K562 (cell line): ENCODE results near the gene OR10G2. TPM values are rescaled to one million over a fixed set of nuclear protein-coding genes. Genes with fewer than 3 reads are reported as not detected.

ENCODE experiments used
- ARID3A ChIP-seq: IDR thresholded peaks from 2 replicates; pipeline ENCODE4 v1.6.1; 2012; ENCODE audit warnings: low read depth, low read length, improper control_type of control experiment, borderline replicate concordance
- MTA3 ChIP-seq: fragments of 450-650 bp; formaldehyde crosslinking; IDR thresholded peaks from 2 replicates; pipeline ENCODE4 v1.6.1; 2017; ENCODE audit warnings: mild to moderate bottlenecking, borderline replicate concordance
- TRIM25 ChIP-seq: fragments of 450-650 bp; IDR thresholded peaks from 2 replicates; pipeline ENCODE4 v1.7.0; 2016; ENCODE audit warnings: borderline replicate concordance
- ZFX ChIP-seq: sonication (generic); formaldehyde crosslinking; IDR thresholded peaks from 2 replicates; pipeline ENCODE4 v1.8.0; 2022; ENCODE audit warnings: mild to moderate bottlenecking, missing genetic modification reagents, moderate library complexity
- polyA plus RNA-seq, 8 experiments: library from polyadenylated mRNA; depleted of rRNA in 4 of 8; stranded (reverse) in 5 of 8; unstranded in 3 of 8; fragments of >200 nt; fragmentation: Nextera tagmentation in 2 of 8; fragmentation: Illumina TruSeq in 1 of 8; extraction: Ambion mirVana in 2 of 8; extraction: Trizol in 1 of 8; gene quantifications; 2 replicates each; pipeline versions ENCODE4 v1.2.1 to v1.2.3, GENCODE V29; 2011 to 2014; ENCODE audit warnings: inconsistent platforms in 1 of 8, missing spikeins in 1 of 8
- total RNA-seq, 7 experiments: library from RNA; depleted of rRNA in 6 of 7; stranded (reverse); fragments of >200 nt in 6 of 7; fragmentation: Illumina TruSeq in 2 of 7; extraction: Trizol in 2 of 7; gene quantifications; 2 replicates each; pipeline versions ENCODE4 v1.2.1 to v1.2.3, GENCODE V29; 2011 to 2021; ENCODE audit warnings: low replicate concordance in 1 of 7
- TF ChIP-seq, protein P1 (sequence below): fragments of 150-350 bp; IDR thresholded peaks from 2 replicates; pipeline ENCODE4 v1.6.1; 2014; ENCODE audit warnings: low read depth, mild to moderate bottlenecking, low read length, borderline replicate concordance
- TF ChIP-seq, protein P2 (sequence below): fragments of 250-450 bp; sonication (Bioruptor Pico); IDR thresholded peaks from 2 replicates; pipeline ENCODE4 v1.8.0; 2022; ENCODE audit warnings: moderate library complexity, mild to moderate bottlenecking, inconsistent platforms

OR10G2 gene
- total and polyA plus RNA-seq, 9 of the 15 experiments (the other 6 are each of a cell fraction or from before 2014, with no cell fraction given), result not detected

- TF ChIP-seq, protein P1, sequence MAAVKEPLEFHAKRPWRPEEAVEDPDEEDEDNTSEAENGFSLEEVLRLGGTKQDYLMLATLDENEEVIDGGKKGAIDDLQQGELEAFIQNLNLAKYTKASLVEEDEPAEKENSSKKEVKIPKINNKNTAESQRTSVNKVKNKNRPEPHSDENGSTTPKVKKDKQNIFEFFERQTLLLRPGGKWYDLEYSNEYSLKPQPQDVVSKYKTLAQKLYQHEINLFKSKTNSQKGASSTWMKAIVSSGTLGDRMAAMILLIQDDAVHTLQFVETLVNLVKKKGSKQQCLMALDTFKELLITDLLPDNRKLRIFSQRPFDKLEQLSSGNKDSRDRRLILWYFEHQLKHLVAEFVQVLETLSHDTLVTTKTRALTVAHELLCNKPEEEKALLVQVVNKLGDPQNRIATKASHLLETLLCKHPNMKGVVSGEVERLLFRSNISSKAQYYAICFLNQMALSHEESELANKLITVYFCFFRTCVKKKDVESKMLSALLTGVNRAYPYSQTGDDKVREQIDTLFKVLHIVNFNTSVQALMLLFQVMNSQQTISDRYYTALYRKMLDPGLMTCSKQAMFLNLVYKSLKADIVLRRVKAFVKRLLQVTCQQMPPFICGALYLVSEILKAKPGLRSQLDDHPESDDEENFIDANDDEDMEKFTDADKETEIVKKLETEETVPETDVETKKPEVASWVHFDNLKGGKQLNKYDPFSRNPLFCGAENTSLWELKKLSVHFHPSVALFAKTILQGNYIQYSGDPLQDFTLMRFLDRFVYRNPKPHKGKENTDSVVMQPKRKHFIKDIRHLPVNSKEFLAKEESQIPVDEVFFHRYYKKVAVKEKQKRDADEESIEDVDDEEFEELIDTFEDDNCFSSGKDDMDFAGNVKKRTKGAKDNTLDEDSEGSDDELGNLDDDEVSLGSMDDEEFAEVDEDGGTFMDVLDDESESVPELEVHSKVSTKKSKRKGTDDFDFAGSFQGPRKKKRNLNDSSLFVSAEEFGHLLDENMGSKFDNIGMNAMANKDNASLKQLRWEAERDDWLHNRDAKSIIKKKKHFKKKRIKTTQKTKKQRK, result no peak
- TF ChIP-seq, protein P2, sequence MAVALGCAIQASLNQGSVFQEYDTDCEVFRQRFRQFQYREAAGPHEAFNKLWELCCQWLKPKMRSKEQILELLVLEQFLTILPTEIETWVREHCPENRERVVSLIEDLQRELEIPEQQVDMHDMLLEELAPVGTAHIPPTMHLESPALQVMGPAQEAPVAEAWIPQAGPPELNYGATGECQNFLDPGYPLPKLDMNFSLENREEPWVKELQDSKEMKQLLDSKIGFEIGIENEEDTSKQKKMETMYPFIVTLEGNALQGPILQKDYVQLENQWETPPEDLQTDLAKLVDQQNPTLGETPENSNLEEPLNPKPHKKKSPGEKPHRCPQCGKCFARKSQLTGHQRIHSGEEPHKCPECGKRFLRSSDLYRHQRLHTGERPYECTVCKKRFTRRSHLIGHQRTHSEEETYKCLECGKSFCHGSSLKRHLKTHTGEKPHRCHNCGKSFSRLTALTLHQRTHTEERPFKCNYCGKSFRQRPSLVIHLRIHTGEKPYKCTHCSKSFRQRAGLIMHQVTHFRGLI (CRISPR knock-in tag), result no peak
- TF ChIP-seq ZFX (CRISPR knock-in tag) (no peak), ARID3A (no peak), TRIM25 (no peak), MTA3 (no peak)
These were observed 22.2 kb upstream of the OR10G2 start (continued) for GRCh38 chr14:21656980-21657379.
